Activated naive CD4-positive, alpha-beta T cell treated with anti-CD3 and anti-CD28 coated beads, Interleukin-2, amount 50 U/mL, for 16 hours (primary cell): Measurements from ENCODE around the gene PCK2.
"Not testable (repeated sequence)": the region's sequence is repeated elsewhere in the genome, so short reads cannot be mapped to it uniquely, and the experiment has no call there.

ENCODE experiments used
- DNase-seq: peaks from one replicate; pipeline ENCODE4 v3.0.0-alpha.2; 2020

PCK2 gene

GRCh38 chr14:24098229-24098926 lies 4.3 kb downstream of the PCK2 start:
- no peak for DNase-seq

GRCh38 chr14:24098927-24099813 lies 5.1 kb downstream of the PCK2 start:
- DNase-seq = no peak

- no peak for DNase-seq
Measured at GRCh38 chr14:24100197-24100981, 6.3 kb downstream of the PCK2 start.

- DNase-seq = no peak
Measured at GRCh38 chr14:24100982-24101494, 6.9 kb downstream of the PCK2 start.

- DNase-seq = no peak
Measured at GRCh38 chr14:24102357-24103048, 8.4 kb downstream of the PCK2 start.

GRCh38 chr14:24103451-24103850 lies 9.3 kb downstream of the PCK2 start:
- no peak for DNase-seq

- not testable (repeated sequence) for DNase-seq
Measured at GRCh38 chr14:24105609-24106239, 11.6 kb downstream of the PCK2 start.

GRCh38 chr14:24106672-24107271 lies 12.7 kb downstream of the PCK2 start:
- DNase-seq = no peak

GRCh38 chr14:24108336-24108874 lies 14.3 kb downstream of the PCK2 start:
- DNase-seq = no peak

GRCh38 chr14:24110060-24110459 lies 15.9 kb downstream of the PCK2 start:
- no peak for DNase-seq

- DNase-seq = no peak
Measured at GRCh38 chr14:24110523-24110922, 16.4 kb downstream of the PCK2 start.

GRCh38 chr14:24113379-24113800 lies 19.3 kb downstream of the PCK2 start:
- no peak for DNase-seq

GRCh38 chr14:24113801-24114531 lies 19.9 kb downstream of the PCK2 start:
- peak; percentile 71 for DNase-seq

GRCh38 chr14:24114532-24115421 lies 20.7 kb downstream of the PCK2 start, which contains the start of the genes DCAF11 and NRL:
DCAF11 (plus strand) TSS chr14:24114777; CDS start chr14:24115595, 818 bp downstream.
NRL (minus strand) TSS chr14:24114949; CDS start chr14:24082848, 32,101 bp downstream.
- DNase-seq = peak; percentile 98

GRCh38 chr14:24115422-24116127 lies 21.5 kb downstream of the PCK2 start:
- no peak for DNase-seq

- no peak for DNase-seq
Measured at GRCh38 chr14:24116128-24116814, 22.2 kb downstream of the PCK2 start.

GRCh38 chr14:24117179-24117578 lies 23.1 kb downstream of the PCK2 start:
- no peak for DNase-seq

- no peak for DNase-seq
Measured at GRCh38 chr14:24119691-24120090, 25.6 kb downstream of the PCK2 start.
